GM12865 (cell line): ENCODE data around the gene NGFR.

Experiments
- DNase-seq: peaks from one replicate; pipeline ENCODE4 v3.0.0; 2010; ENCODE audit warnings: low read depth
- H3K4me3 ChIP-seq: 2 replicates; pipeline ENCODE4 v1.5.1; 2011; ENCODE audit warnings: mild to moderate bottlenecking, low read depth, low read length, control low read depth
- TF ChIP-seq, protein P1 (sequence below): IDR thresholded peaks from 2 replicates; pipeline ENCODE4 v1.5.1; 2011; ENCODE audit warnings: low read length, control low read depth, low read depth, inconsistent platforms; ENCODE audit not compliant: insufficient read depth; ENCODE audit errors: missing control alignments

NGFR gene

DNA sequence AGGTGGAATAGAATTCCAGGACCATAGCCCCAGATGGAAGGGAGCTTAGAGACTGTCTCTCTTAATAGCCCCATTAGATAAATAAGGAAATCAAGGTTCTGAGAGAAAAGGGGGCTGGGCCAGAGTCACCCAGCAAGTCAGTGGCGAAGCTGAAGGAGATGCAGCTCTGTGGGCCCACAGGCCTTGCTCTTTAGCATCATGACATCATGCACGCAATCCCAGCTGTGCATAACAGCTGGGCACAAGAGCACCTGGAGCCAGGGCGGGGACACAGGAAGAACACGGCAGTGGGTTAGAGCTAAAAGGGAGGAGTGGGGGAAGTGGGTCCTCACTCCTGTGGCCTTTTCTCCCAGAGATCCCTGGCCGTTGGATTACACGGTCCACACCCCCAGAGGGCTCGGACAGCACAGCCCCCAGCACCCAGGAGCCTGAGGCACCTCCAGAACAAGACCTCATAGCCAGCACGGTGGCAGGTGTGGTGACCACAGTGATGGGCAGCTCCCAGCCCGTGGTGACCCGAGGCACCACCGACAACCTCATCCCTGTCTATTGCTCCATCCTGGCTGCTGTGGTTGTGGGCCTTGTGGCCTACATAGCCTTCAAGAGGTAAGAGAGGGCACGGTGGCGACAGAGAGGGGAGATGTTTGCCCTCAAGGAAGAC lies 15.1 kb downstream of the NGFR start:
- TF ChIP-seq, protein P1, sequence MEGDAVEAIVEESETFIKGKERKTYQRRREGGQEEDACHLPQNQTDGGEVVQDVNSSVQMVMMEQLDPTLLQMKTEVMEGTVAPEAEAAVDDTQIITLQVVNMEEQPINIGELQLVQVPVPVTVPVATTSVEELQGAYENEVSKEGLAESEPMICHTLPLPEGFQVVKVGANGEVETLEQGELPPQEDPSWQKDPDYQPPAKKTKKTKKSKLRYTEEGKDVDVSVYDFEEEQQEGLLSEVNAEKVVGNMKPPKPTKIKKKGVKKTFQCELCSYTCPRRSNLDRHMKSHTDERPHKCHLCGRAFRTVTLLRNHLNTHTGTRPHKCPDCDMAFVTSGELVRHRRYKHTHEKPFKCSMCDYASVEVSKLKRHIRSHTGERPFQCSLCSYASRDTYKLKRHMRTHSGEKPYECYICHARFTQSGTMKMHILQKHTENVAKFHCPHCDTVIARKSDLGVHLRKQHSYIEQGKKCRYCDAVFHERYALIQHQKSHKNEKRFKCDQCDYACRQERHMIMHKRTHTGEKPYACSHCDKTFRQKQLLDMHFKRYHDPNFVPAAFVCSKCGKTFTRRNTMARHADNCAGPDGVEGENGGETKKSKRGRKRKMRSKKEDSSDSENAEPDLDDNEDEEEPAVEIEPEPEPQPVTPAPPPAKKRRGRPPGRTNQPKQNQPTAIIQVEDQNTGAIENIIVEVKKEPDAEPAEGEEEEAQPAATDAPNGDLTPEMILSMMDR = no peak
- DNase-seq = no peak
- no peak overlapping the region for H3K4me3 ChIP-seq

DNA sequence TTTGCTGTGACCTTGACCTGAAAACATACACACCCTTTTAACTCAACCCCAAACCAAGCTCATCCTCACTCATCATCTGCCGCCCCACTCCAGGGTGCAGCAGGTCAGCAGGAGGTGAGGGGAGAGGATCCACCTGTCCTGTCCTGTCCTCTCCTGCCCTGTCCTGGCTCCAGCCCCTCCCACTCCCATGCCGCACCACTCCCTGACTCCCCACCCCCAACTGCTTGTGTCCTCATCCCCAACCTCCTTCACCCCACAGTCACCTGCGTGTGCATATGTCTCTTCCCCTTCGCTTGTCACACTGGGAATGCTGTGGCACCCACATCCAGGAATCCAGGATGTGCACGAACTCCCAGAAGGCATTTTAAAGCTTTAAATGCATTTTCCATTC lies 15.6 kb downstream of the NGFR start:
- TF ChIP-seq, protein P1 = no peak
- DNase-seq = no peak
- no peak overlapping the region for H3K4me3 ChIP-seq

DNA sequence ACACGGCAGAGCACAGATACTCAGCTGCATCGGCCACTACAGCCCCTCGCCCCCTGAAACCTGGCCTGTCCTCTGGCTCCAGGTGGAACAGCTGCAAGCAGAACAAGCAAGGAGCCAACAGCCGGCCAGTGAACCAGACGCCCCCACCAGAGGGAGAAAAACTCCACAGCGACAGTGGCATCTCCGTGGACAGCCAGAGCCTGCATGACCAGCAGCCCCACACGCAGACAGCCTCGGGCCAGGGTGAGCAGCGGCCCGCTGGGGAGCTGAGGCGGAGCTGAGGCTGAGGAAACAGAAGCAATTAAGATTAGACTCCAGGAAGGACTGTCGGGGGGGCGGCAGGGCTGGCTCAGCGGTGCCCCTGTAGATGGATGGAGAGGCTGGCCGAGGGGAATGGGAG lies 16.7 kb downstream of the NGFR start:
- no peak for DNase-seq
- TF ChIP-seq, protein P1 = no peak
- no peak overlapping the region for H3K4me3 ChIP-seq

DNA sequence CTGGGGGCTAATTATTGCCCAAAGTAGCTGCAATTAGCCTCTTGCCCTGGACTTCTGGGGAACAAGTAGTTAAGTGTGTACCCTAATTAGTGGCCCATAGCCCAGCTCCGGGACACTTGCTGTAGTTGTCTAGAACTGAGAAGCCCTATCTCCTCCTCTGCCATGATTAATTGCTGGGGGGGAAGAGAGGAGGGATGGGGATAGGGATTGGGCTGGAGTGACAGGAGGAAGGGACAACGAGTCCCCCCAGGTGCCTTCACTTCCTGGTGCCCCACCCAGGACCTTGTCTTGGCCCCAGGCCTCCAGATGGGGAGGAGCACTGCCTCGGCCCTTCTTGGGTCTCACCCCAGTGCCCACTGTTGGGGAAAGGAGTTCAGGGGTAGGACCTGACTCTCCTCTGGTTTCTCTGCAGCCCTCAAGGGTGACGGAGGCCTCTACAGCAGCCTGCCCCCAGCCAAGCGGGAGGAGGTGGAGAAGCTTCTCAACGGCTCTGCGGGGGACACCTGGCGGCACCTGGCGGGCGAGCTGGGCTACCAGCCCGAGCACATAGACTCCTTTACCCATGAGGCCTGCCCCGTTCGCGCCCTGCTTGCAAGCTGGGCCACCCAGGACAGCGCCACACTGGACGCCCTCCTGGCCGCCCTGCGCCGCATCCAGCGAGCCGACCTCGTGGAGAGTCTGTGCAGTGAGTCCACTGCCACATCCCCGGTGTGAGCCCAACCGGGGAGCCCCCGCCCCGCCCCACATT lies 17.4 kb downstream of the NGFR start:
- TF ChIP-seq, protein P1 = no peak
- DNase-seq = no peak
- no peak overlapping the region for H3K4me3 ChIP-seq

DNA sequence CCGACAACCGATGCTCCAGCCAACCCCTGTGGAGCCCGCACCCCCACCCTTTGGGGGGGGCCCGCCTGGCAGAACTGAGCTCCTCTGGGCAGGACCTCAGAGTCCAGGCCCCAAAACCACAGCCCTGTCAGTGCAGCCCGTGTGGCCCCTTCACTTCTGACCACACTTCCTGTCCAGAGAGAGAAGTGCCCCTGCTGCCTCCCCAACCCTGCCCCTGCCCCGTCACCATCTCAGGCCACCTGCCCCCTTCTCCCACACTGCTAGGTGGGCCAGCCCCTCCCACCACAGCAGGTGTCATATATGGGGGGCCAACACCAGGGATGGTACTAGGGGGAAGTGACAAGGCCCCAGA lies 17.9 kb downstream of the NGFR start:
- TF ChIP-seq, protein P1 = no peak
- no peak overlapping the region for H3K4me3 ChIP-seq
- DNase-seq = no peak

DNA sequence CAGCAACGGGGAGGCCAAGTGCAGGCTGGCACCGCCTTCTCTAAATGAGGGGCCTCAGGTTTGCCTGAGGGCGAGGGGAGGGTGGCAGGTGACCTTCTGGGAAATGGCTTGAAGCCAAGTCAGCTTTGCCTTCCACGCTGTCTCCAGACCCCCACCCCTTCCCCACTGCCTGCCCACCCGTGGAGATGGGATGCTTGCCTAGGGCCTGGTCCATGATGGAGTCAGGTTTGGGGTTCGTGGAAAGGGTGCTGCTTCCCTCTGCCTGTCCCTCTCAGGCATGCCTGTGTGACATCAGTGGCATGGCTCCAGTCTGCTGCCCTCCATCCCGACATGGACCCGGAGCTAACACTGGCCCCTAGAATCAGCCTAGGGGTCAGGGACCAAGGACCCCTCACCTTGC lies 18.5 kb downstream of the NGFR start:
- no peak overlapping the region for H3K4me3 ChIP-seq
- TF ChIP-seq, protein P1 = no peak
- DNase-seq = no peak
